LNCaP clone FGC (cell line): ENCODE results near the gene ZNF423.
A peak's percentile ranks its signal among the peaks of the same experiment; 100 is the strongest.

Experiments
- DNase-seq: peaks from one replicate; pipeline ENCODE4 v3.0.0-alpha.2; 2011; ENCODE audit warnings: low read depth
- H3K4me3 ChIP-seq: 2 replicates; pipeline ENCODE4 v1.5.1; 2011; ENCODE audit warnings: mild to moderate bottlenecking, low read depth, low read length, control low read depth
- TF ChIP-seq, protein P1 (sequence below): IDR thresholded peaks from 2 replicates; pipeline ENCODE4 v1.5.1; 2012; ENCODE audit warnings: mild to moderate bottlenecking; ENCODE audit not compliant: control insufficient read depth, insufficient read depth; ENCODE audit errors: extremely low read depth

ZNF423 gene

DNA sequence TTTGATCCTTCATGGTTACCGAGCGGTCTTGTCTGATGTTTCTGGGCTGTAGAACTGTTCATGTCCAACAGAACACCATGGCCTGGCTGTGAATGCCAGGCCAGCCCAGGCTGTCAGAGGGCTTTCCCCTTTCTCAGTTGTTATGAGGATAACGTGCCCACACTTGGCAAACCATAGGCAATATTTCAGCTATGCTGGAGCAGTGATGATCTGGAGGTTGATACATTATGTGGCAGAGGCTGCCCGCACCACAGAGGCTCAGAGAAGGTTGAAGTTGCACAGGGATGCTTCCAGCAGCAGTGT, 389.4 kb downstream of the ZNF423 start:
- no peak overlapping the region for H3K4me3 ChIP-seq
- no peak for DNase-seq
- TF ChIP-seq, protein P1, sequence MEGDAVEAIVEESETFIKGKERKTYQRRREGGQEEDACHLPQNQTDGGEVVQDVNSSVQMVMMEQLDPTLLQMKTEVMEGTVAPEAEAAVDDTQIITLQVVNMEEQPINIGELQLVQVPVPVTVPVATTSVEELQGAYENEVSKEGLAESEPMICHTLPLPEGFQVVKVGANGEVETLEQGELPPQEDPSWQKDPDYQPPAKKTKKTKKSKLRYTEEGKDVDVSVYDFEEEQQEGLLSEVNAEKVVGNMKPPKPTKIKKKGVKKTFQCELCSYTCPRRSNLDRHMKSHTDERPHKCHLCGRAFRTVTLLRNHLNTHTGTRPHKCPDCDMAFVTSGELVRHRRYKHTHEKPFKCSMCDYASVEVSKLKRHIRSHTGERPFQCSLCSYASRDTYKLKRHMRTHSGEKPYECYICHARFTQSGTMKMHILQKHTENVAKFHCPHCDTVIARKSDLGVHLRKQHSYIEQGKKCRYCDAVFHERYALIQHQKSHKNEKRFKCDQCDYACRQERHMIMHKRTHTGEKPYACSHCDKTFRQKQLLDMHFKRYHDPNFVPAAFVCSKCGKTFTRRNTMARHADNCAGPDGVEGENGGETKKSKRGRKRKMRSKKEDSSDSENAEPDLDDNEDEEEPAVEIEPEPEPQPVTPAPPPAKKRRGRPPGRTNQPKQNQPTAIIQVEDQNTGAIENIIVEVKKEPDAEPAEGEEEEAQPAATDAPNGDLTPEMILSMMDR: no peak

DNA sequence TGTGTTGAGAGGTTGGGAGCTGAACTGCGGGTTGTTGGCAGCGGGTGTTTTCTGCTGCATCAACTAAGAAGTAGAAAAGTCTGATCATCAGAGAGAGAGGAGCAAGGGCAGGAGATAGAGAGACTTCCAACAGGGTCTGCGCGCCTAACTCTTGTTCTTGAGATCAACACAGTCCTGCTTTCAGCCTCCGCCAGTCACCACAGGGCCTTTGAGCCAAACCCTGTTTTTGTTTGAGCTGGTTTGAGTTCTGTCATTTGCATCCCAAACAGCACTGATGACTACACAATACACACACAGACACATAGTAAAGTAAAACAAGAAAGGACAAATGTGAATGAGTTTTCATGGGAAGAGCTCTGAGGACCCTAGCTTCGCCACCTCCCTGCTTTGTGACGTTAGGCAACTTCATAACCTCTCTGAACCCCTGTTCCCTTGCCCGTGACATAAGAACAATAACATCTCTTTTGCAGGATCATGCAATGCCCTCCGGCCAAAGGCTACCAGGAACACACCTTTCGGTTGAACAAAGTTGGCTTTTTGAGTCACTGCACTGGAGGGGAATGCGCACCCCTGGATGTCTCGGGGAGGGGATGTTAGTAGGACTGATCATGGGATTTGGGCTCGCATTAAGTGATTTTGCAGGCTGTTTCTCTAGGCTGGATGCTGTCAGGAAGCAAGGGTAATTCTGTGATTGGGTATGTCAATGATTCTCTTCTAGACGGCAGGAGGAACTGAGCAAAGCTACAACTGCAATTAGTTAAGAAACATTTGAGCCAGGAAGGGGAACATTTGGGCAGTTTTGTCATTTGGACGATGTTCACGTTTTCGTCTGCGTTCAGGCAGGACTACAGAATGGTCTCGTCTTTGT, 390.0 kb downstream of the ZNF423 start:
- TF ChIP-seq, protein P1: no peak
- no peak for DNase-seq
- H3K4me3 ChIP-seq: no peak overlapping the region

DNA sequence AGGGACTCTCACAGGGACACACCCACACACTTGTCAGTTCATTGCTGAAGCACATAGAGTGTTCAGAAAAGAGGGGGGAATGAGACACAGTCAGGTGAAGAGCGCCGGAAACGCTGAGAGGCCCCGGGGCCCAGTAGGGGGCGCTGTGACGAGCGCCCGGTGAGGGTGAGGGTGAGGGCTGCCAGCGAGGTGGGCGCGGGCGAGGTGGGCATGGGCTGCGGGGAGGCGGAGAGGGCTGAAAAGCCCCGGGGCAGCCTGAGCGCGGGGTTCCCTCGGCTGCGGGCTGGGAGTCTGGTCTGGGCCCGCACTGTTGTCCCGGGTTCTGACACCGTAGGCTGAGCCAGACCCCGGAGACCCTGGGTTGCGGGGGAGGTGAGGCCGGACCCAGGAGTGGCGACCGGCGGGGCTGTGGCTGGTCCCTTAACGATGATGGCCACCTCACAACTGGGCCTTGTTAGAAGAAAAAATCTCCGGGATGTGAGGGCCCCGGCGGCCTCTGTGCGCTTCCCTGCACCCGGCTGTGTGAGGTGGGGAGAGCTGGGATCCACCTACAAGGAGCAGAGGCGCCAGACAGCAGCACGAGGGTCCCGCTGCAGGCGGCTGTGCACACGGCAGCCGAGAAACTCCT, 390.9 kb downstream of the ZNF423 start:
- DNase-seq: no peak
- H3K4me3 ChIP-seq: no peak overlapping the region

DNA sequence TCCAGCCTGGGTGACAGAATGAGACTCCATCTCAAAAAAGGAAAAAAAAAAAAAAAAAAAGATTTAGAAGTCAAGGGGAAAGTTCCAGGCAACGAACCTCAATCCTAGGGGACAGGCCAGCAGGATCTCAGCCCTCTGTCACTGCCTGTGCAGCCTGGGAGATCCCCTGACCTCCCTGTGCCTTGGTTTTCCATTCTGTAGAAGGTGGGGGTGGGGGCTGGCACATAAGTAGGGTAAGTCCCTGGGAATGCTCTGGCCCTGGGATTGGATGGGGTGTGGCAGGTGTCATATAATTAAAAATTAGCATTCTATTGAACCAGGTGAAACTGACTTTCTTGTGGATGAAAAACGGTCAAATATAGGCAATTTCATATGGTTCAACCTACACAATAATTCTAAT, 391.8 kb downstream of the ZNF423 start:
- TF ChIP-seq, protein P1: no peak
- H3K4me3 ChIP-seq: no peak overlapping the region
- no peak for DNase-seq

More for the DNA sequence above, 390.9 kb downstream of the ZNF423 start:
- TF ChIP-seq, protein P1: peak; percentile 41

DNA sequence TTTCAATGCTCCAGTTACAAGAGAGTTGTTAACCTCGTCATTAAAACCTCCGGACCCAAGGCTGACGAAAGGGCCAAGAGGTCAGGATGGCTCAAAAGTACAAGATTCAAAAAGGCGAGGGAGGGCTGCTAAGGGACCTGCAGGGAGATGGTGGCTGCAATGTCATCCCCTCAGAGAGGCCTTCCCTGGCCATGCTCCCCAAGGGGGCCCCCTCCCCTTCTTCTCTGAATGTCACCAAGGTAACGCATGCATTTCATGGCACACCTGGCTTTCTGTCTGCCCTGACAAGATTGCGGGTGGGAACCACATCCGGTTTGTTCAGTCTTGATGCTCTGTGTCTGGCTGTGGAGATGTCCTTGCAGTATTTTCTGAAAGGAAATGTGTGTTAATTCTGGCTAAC, 392.4 kb downstream of the ZNF423 start:
- DNase-seq: no peak
- TF ChIP-seq, protein P1: no peak
- no peak overlapping the region for H3K4me3 ChIP-seq

- TF ChIP-seq, protein P1: no peak
- no peak for DNase-seq
- no peak overlapping the region for H3K4me3 ChIP-seq
Measured at GRCh38 chr16:49462989-49463371, 392.9 kb downstream of the ZNF423 start.
